Astrocyte (in vitro differentiated cells and primary cell): ENCODE results near the gene GPR37L1. TPM values are rescaled to one million over a fixed set of nuclear protein-coding genes. Genes with fewer than 3 reads are reported as not detected.
A peak's percentile ranks its signal among the peaks of the same experiment; 100 is the strongest.

Source experiments
- DNase-seq: peaks from one replicate; pipeline ENCODE4 v3.0.0-alpha.2; 2010; ENCODE audit warnings: low read depth
- FAIRE-seq: peaks from 2 replicates; lab custom pipeline; 2011; peaks lifted over from hg19 to GRCh38; lab: Jason Lieb, UNC
- H2AFZ ChIP-seq: 2 replicates; pipeline ENCODE4 v1.6.0; 2012; ENCODE audit warnings: low read depth, low read length, inconsistent platforms
- H3K27ac ChIP-seq: 2 replicates; pipeline ENCODE4 v1.5.1; 2011; ENCODE audit warnings: low read depth, low read length, inconsistent platforms
- H3K27me3 ChIP-seq: 2 replicates; pipeline ENCODE4 v1.6.0; 2011; ENCODE audit warnings: low read length, inconsistent platforms; ENCODE audit not compliant: insufficient read depth
- H3K36me3 ChIP-seq: 2 replicates; pipeline ENCODE4 v1.5.1; 2011; ENCODE audit warnings: low read length, inconsistent platforms; ENCODE audit not compliant: insufficient read depth
- H3K4me1 ChIP-seq: 2 replicates; pipeline ENCODE4 v1.5.1; 2011; ENCODE audit warnings: low read length, inconsistent platforms; ENCODE audit not compliant: insufficient read depth
- H3K4me2 ChIP-seq: 2 replicates; pipeline ENCODE4 v1.6.0; 2012; ENCODE audit warnings: low read length, inconsistent platforms
- H3K4me3 ChIP-seq: 2 replicates; pipeline ENCODE4 v1.5.1; 2011; ENCODE audit warnings: low read depth, mild to moderate bottlenecking, low read length, inconsistent platforms; ENCODE audit not compliant: insufficient read depth
- H3K79me2 ChIP-seq: 2 replicates; pipeline ENCODE4 v1.6.0; 2012; ENCODE audit warnings: mild to moderate bottlenecking, low read length, inconsistent platforms; ENCODE audit not compliant: insufficient read depth
- H3K9ac ChIP-seq: 2 replicates; pipeline ENCODE4 v1.6.0; 2012; ENCODE audit warnings: mild to moderate bottlenecking, low read length, inconsistent platforms
- H3K9me3 ChIP-seq: 2 replicates; pipeline ENCODE4 v1.5.1; 2012; ENCODE audit warnings: low read depth, mild to moderate bottlenecking, low read length, inconsistent platforms; ENCODE audit not compliant: insufficient read depth
- H4K20me1 ChIP-seq: 2 replicates; pipeline ENCODE4 v1.6.0; 2012; ENCODE audit warnings: low read length, inconsistent platforms; ENCODE audit not compliant: insufficient read depth
- H3K27ac Mint-ChIP-seq: one replicate; pipeline ENCODE4 v1.8.0; 2021; ENCODE audit warnings: mild to moderate bottlenecking, mixed read lengths; ENCODE audit not compliant: unreplicated experiment
- H3K27me3 Mint-ChIP-seq: one replicate; pipeline ENCODE4 v1.8.0; 2021; ENCODE audit warnings: low read depth, mixed read lengths; ENCODE audit not compliant: unreplicated experiment
- H3K36me3 Mint-ChIP-seq: one replicate; pipeline ENCODE4 v1.8.0; 2021; ENCODE audit warnings: low read depth, mixed read lengths; ENCODE audit not compliant: unreplicated experiment
- H3K4me1 Mint-ChIP-seq: one replicate; pipeline ENCODE4 v1.8.0; 2021; ENCODE audit warnings: low read depth, mixed read lengths; ENCODE audit not compliant: unreplicated experiment
- H3K4me3 Mint-ChIP-seq: one replicate; pipeline ENCODE4 v1.8.0; 2021; ENCODE audit warnings: mild to moderate bottlenecking, moderate library complexity, mixed read lengths; ENCODE audit not compliant: unreplicated experiment
- H3K9me3 Mint-ChIP-seq: one replicate; pipeline ENCODE4 v1.8.0; 2021; ENCODE audit warnings: mild to moderate bottlenecking, mixed read lengths; ENCODE audit not compliant: unreplicated experiment
- CTCF ChIP-seq: IDR thresholded peaks from 2 replicates; pipeline ENCODE4 v1.5.1; 2011; ENCODE audit warnings: low read depth, mild to moderate bottlenecking, inconsistent platforms, low read length, moderate library complexity; ENCODE audit not compliant: insufficient read depth
- EZH2 ChIP-seq: IDR thresholded peaks from 2 replicates; pipeline ENCODE4 v1.6.1; 2012; ENCODE audit warnings: mild to moderate bottlenecking, low read length, inconsistent platforms; ENCODE audit not compliant: insufficient read depth
- total RNA-seq: library from RNA; stranded (reverse); gene quantifications from 2 replicates; pipeline ENCODE4 v1.2.1, GENCODE V29; 2021

Gene GPR37L1
- total RNA-seq, 1 donor from 2014 or later: not detected

GRCh38 chr1:202112859-202113689, 9.6 kb upstream of the GPR37L1 start:
- peak; percentile 16 for DNase-seq
- Mint-ChIP-seq H3K4me1 (peaks cover 9% of the 10 kb centered on the region), H3K4me3 (no peak overlapping the region), H3K27ac (peak overlapping the region; percentile 41), H3K27me3 (peaks cover 9% of the 10 kb centered on the region), H3K36me3 (peaks cover 3% of the 10 kb centered on the region), H3K9me3 (no peaks in the 10 kb centered on the region)
- peak overlapping the region; percentile 31 for H2AFZ ChIP-seq
- TF ChIP-seq EZH2 (no peak), CTCF (no peak)
- H3K36me3 ChIP-seq: no peaks in the 10 kb centered on the region
- H3K9me3 ChIP-seq: no peaks in the 10 kb centered on the region
- FAIRE-seq: no peak
- no peak overlapping the region for H3K4me3 ChIP-seq
- no peaks in the 10 kb centered on the region for H3K79me2 ChIP-seq
- H3K4me2 ChIP-seq: peak overlapping the region; percentile 22
- no peaks in the 10 kb centered on the region for H3K27me3 ChIP-seq
- H4K20me1 ChIP-seq: no peaks in the 10 kb centered on the region
- H3K9ac ChIP-seq: no peak overlapping the region
- peaks cover 9% of the 10 kb centered on the region for H3K4me1 ChIP-seq
- no peak overlapping the region for H3K27ac ChIP-seq

- H3K27me3 Mint-ChIP-seq: peaks cover 9% of the 10 kb centered on the region
- H3K27ac Mint-ChIP-seq: no peak overlapping the region
Measured at GRCh38 chr1:202113690-202114300, 8.9 kb upstream of the GPR37L1 start.

More at GRCh38 chr1:202113690-202114300, 8.9 kb upstream of the GPR37L1 start:
- FAIRE-seq (no peak), DNase-seq (no peak)
- Histone ChIP-seq H4K20me1 (no peaks in the 10 kb centered on the region), H3K9ac (no peak overlapping the region), H3K27ac (no peak overlapping the region), H3K9me3 (no peaks in the 10 kb centered on the region), H2AFZ (no peak overlapping the region), H3K4me2 (no peak overlapping the region), H3K27me3 (no peaks in the 10 kb centered on the region), H3K4me3 (no peak overlapping the region), H3K79me2 (no peaks in the 10 kb centered on the region), H3K4me1 (peaks cover 9% of the 10 kb centered on the region), H3K36me3 (no peaks in the 10 kb centered on the region)
- Mint-ChIP-seq H3K4me3 (peak overlapping the region; percentile 17), H3K4me1 (peaks cover 9% of the 10 kb centered on the region), H3K9me3 (no peaks in the 10 kb centered on the region), H3K36me3 (peaks cover 3% of the 10 kb centered on the region)
- TF ChIP-seq EZH2 (no peak), CTCF (no peak)
